Caco-2 (cell line): ENCODE results near the gene ABCF2. TPM values are rescaled to one million over a fixed set of nuclear protein-coding genes. Genes with fewer than 3 reads are reported as not detected.

ENCODE experiments used
- BruUV-seq: library from RNA; stranded (reverse); fragments of 400-500 nt; replicated peaks from 2 replicates; lab custom pipeline; 2021; lab: Mats Ljungman, UMichigan
- CTCF ChIA-PET: fragments of 300-600 bp; sonication (Branson Sonifier 250); formaldehyde crosslinking; loops from one replicate; lab custom pipeline; 2022; ENCODE audit warnings: antibody characterized with exemption; lab: Charles Lee
- POLR2A ChIA-PET: fragments of 300-600 bp; sonication (Branson Sonifier 250); formaldehyde crosslinking; loops from one replicate; lab custom pipeline; 2022; ENCODE audit warnings: antibody characterized with exemption; lab: Charles Lee
- DNase-seq, 2 experiments: peaks; one replicate each; pipeline versions ENCODE4 v3.0.0 to v3.0.0-alpha.2; 2020 to 2022
- H3K27me3 ChIP-seq: replicated peaks from 2 replicates; pipeline ENCODE4 v1.6.0; 2011; ENCODE audit warnings: low read length; ENCODE audit not compliant: control insufficient read depth, insufficient read depth
- H3K36me3 ChIP-seq: 2 replicates; pipeline ENCODE4 v1.5.1; 2011; ENCODE audit warnings: low read length; ENCODE audit not compliant: control insufficient read depth, insufficient read depth
- H3K4me1 ChIP-seq: fragments of 250-450 bp; sonication (Bioruptor Pico); 2 replicates; pipeline ENCODE4 v1.5.1; 2020; ENCODE audit warnings: mild to moderate bottlenecking
- H3K4me3 ChIP-seq: 2 replicates; pipeline ENCODE4 v1.5.1; 2011; ENCODE audit warnings: low read depth, mild to moderate bottlenecking, control low read depth, low read length
- H3K9me3 ChIP-seq: fragments of 250-450 bp; sonication (Bioruptor Pico); 2 replicates; pipeline ENCODE4 v1.5.1; 2020; ENCODE audit warnings: mild to moderate bottlenecking, moderate library complexity
- H3K27ac Mint-ChIP-seq: one replicate; pipeline ENCODE4 v1.8.0; 2022; ENCODE audit warnings: mixed read lengths; ENCODE audit not compliant: unreplicated experiment
- H3K27me3 Mint-ChIP-seq: one replicate; pipeline ENCODE4 v1.8.0; 2022; ENCODE audit warnings: mixed read lengths; ENCODE audit not compliant: insufficient read depth, unreplicated experiment
- H3K36me3 Mint-ChIP-seq: one replicate; pipeline ENCODE4 v1.8.0; 2022; ENCODE audit warnings: mild to moderate bottlenecking, mixed read lengths; ENCODE audit not compliant: insufficient read depth, unreplicated experiment
- H3K4me1 Mint-ChIP-seq: one replicate; pipeline ENCODE4 v1.8.0; 2022; ENCODE audit warnings: low read depth, mixed read lengths; ENCODE audit not compliant: unreplicated experiment
- H3K4me3 Mint-ChIP-seq: one replicate; pipeline ENCODE4 v1.8.0; 2022; ENCODE audit warnings: mild to moderate bottlenecking, moderate library complexity, mixed read lengths; ENCODE audit not compliant: unreplicated experiment
- H3K9me3 Mint-ChIP-seq: one replicate; pipeline ENCODE4 v1.8.0; 2022; ENCODE audit warnings: mixed read lengths; ENCODE audit not compliant: unreplicated experiment
- CTCF ChIP-seq, 2 experiments: fragments of 200-600 bp in 1 of 2; IDR thresholded peaks; 1 replicate in 1 of 2; 2 replicates in 1 of 2; pipeline versions ENCODE4 v1.5.1 to v1.8.0; 2011 to 2022; ENCODE audit warnings: antibody characterized with exemption in 1 of 2, control low read depth in 1 of 2, inconsistent platforms in 1 of 2, low read depth in 1 of 2, low read length in 1 of 2, mild to moderate bottlenecking in 1 of 2, moderate library complexity in 1 of 2; ENCODE audit not compliant: insufficient read depth in 1 of 2, severe bottlenecking in 1 of 2, unreplicated experiment in 1 of 2
- intact Hi-C: fragments of 100-400 bp; cut with micrococcal nuclease; formaldehyde crosslinking; loops from one replicate; pipeline ENCODE4 v1.10.0; 2022; ENCODE audit not compliant: unreplicated experiment
- total RNA-seq: library from RNA; stranded (reverse); gene quantifications from 2 replicates; pipeline ENCODE4 v1.2.3, GENCODE V29; 2022

The ABCF2 gene
- total RNA-seq, 1 experiment from 2014 or later, result 57.8 TPM

DNA sequence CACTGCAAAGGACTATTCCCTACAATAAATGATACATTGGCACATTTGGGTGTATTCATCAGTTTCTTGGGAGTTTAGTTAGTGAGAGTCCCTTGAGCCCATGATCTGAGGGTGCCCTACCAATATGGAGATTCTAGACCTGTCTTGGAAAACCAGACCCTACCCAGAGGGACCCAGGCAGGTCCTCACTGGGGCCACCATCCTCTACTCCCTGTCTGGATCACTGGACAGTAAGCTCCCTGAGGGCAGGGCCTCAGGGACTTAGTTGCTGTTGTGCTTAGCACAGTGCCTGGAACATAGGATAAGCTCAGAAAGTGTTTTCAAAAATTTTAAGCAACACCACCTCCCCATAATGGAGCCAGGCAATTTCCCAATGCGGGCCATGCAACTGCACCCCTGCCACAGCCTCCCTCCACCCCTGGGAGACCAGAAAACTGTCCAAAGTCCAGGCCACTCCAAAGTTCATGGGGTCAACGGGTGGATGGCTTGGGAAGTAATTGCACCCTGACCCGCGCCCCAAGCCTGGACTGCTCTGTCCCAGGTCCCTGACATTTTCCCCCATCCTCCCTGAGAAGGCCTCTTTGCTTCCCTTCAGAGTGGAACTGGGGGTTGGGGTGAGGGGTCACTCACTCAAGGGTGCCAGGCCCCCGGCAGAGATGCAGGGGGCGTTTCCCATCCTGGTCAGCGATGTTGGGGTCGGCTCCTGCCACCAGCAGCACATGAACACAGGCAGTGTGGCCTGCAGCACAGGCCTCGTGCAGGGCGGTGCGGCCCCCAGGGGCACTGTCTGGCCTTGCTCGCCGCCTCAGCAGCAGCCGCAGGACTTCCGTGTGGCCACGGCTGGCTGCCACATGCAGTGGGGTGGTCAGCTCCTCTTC lies 41.0 kb downstream of the ABCF2 start:
- POLR2A ChIA-PET, result no interaction called here
- DNase-seq, result no peak
- no peaks in the 10 kb centered on the region for H3K4me1 ChIP-seq
- Mint-ChIP-seq H3K36me3 (no peaks in the 10 kb centered on the region), H3K4me3 (no peak overlapping the region), H3K27ac (no peak overlapping the region), H3K9me3 (no peaks in the 10 kb centered on the region), H3K4me1 (no peaks in the 10 kb centered on the region), H3K27me3 (peaks cover 10% of the 10 kb centered on the region)
- no peak for TF ChIP-seq CTCF (IDR thresholded peaks at IDR 0.05; ENCODE audit: insufficient read depth in 1 of 2, low read depth in 1 of 2, low read length in 1 of 2, severe bottlenecking in 1 of 2, unreplicated experiment in 1 of 2)
- intact Hi-C loops, result no loop called here
- no peak overlapping the region for H3K4me3 ChIP-seq
- no peaks in the 10 kb centered on the region for H3K36me3 ChIP-seq
- no peaks in the 10 kb centered on the region for H3K27me3 ChIP-seq
- no TSS peak for BruUV-seq
- CTCF ChIA-PET, result no interaction called here
- H3K9me3 ChIP-seq, result no peaks in the 10 kb centered on the region

DNA sequence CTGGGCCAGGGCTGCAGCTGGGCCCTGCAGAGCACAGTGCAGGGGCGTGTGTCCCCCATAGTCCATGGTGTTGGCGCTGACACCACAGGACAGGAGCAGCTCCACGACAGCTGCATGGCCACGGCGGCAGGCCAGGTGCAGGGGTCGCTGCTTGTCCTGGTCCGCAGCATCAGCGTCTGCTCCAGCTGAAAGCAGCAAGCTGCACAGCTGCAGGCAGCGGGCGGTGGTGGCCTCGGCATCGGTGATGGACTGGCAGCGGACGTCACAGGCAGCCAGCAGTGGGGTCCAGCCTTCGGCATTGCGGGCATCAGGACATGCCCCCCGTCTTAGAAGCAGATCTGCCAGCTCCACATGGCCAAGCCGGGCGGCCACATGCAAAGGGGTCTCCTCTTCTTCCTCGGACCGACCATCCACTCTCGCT lies 46.0 kb downstream of the ABCF2 start:
- H3K27me3 Mint-ChIP-seq, result peaks cover 8% of the 10 kb centered on the region
- no TSS peak for BruUV-seq
- CTCF ChIA-PET, result no interaction called here

GRCh38 chr7:151179946-151180345 lies 47.1 kb downstream of the ABCF2 start:
- no peak overlapping the region for H3K27ac Mint-ChIP-seq
- Histone ChIP-seq H3K9me3 (no peaks in the 10 kb centered on the region), H3K4me3 (no peak overlapping the region), H3K4me1 (no peaks in the 10 kb centered on the region), H3K36me3 (no peaks in the 10 kb centered on the region), H3K27me3 (no peaks in the 10 kb centered on the region)
- CTCF ChIA-PET, result interaction anchor here (0.6 kb wide), 1 partner anchor 23 kb away, joined by 10 read pairs; no protein-coding TSS in a partner anchor
- no peak overlapping the region for H3K4me3 Mint-ChIP-seq
- TF ChIP-seq CTCF (IDR thresholded peaks at IDR 0.05; ENCODE audit: insufficient read depth in 1 of 2, low read depth in 1 of 2, low read length in 1 of 2, severe bottlenecking in 1 of 2, unreplicated experiment in 1 of 2), result no peak
- peak in 1 of 2 experiments; percentile 19 for DNase-seq
- no TSS peak for BruUV-seq
- POLR2A ChIA-PET, result no interaction called here
- intact Hi-C loops, result no loop called here
- no peaks in the 10 kb centered on the region for H3K9me3 Mint-ChIP-seq
- H3K27me3 Mint-ChIP-seq, result peaks cover 11% of the 10 kb centered on the region
- no peaks in the 10 kb centered on the region for H3K36me3 Mint-ChIP-seq
- no peaks in the 10 kb centered on the region for H3K4me1 Mint-ChIP-seq

More for the DNA sequence above, 46.0 kb downstream of the ABCF2 start:
- H3K4me3 Mint-ChIP-seq, result no peak overlapping the region
- no peaks in the 10 kb centered on the region for H3K4me1 Mint-ChIP-seq
- H3K4me3 ChIP-seq, result no peak overlapping the region
- DNase-seq, result peak in 1 of 2 experiments; percentile 17
- no peaks in the 10 kb centered on the region for H3K4me1 ChIP-seq
- H3K27ac Mint-ChIP-seq, result no peak overlapping the region
- no peaks in the 10 kb centered on the region for H3K36me3 ChIP-seq
- TF ChIP-seq CTCF (IDR thresholded peaks at IDR 0.05; ENCODE audit: insufficient read depth in 1 of 2, low read depth in 1 of 2, low read length in 1 of 2, severe bottlenecking in 1 of 2, unreplicated experiment in 1 of 2), result no peak
- H3K27me3 ChIP-seq, result no peaks in the 10 kb centered on the region
- no peaks in the 10 kb centered on the region for H3K9me3 ChIP-seq
- POLR2A ChIA-PET, result no interaction called here
- H3K9me3 Mint-ChIP-seq, result no peaks in the 10 kb centered on the region
- intact Hi-C loops, result no loop called here
- H3K36me3 Mint-ChIP-seq, result no peaks in the 10 kb centered on the region
